C4-2B (cell line): ENCODE measurements around the gene FNDC11.

Experiments
- CTCF ChIP-seq: fragments of 450-650 bp; conservative IDR thresholded peaks from 2 replicates; pipeline ENCODE4 v1.5.1; 2017; ENCODE audit warnings: mild to moderate bottlenecking
- ZFX ChIP-seq: fragments of 450-650 bp; IDR thresholded peaks from 2 replicates; pipeline ENCODE4 v1.6.1; 2017

GRCh38 chr20:63564036-63564810, 10.3 kb downstream of the FNDC11 start:
- TF ChIP-seq CTCF (no peak), ZFX (no peak)
